Measurements from ENCODE around the gene EIPR1. TPM values are rescaled to one million over a fixed set of nuclear protein-coding genes. Genes with fewer than 3 reads are reported as not detected.

Gene EIPR1
- total RNA-seq, 1 experiment from 2014 or later: 22.8 TPM

GRCh38 chr2:3293221-3293620, 84.4 kb downstream of the EIPR1 start (continued):
- no peak for TF ChIP-seq ZBTB21 (CRISPR knock-in tag; IDR thresholded peaks at IDR 0.05; ENCODE audit: borderline replicate concordance)
- no peak for TF ChIP-seq JUN (CRISPR knock-in tag; IDR thresholded peaks at IDR 0.05)
- no peak for TF ChIP-seq CREM (CRISPR knock-in tag; IDR thresholded peaks at IDR 0.05)
- no peak for TF ChIP-seq HMGA2 (CRISPR knock-in tag; IDR thresholded peaks at IDR 0.05)

- H3K27ac Mint-ChIP-seq: no peak overlapping the region; the same call in 1 of the 2 replicates
- H3K4me3 Mint-ChIP-seq: no peak overlapping the region
Measured at GRCh38 chr2:3292416-3292815, 85.2 kb downstream of the EIPR1 start.

More at GRCh38 chr2:3292416-3292815, 85.2 kb downstream of the EIPR1 start:
- POLR2A ChIA-PET: no interaction called here
- Mint-ChIP-seq H3K4me1 (peaks cover 12% of the 10 kb centered on the region), H3K36me3 (peaks cover 1% of the 10 kb centered on the region; the same call in 1 of the 2 replicates), H3K9me3 (peaks cover 4% of the 10 kb centered on the region), H3K27me3 (ENCODE audit: low read depth) (no peaks in the 10 kb centered on the region)
- no peak for TF ChIP-seq RORB (CRISPR knock-in tag; IDR thresholded peaks at IDR 0.05)
- no peak for TF ChIP-seq MXD4 (CRISPR knock-in tag; IDR thresholded peaks at IDR 0.05; ENCODE audit: borderline replicate concordance)
- no peak for TF ChIP-seq ZSCAN18 (CRISPR knock-in tag; IDR thresholded peaks at IDR 0.05)
- no peak for TF ChIP-seq ARID4B (CRISPR knock-in tag; IDR thresholded peaks at IDR 0.05; ENCODE audit: borderline replicate concordance)
- no peak for TF ChIP-seq CREM (CRISPR knock-in tag; IDR thresholded peaks at IDR 0.05)
- TF ChIP-seq ZNF532 (CRISPR knock-in tag; IDR thresholded peaks at IDR 0.05; ENCODE audit: borderline replicate concordance): no peak
- no peak for TF ChIP-seq NFATC4 (CRISPR knock-in tag; IDR thresholded peaks at IDR 0.05)
- TF ChIP-seq FOXJ3 (CRISPR knock-in tag; IDR thresholded peaks at IDR 0.05; ENCODE audit: borderline replicate concordance): no peak
- TF ChIP-seq EMX1 (CRISPR knock-in tag; IDR thresholded peaks at IDR 0.05): no peak
- TF ChIP-seq JUN (CRISPR knock-in tag; IDR thresholded peaks at IDR 0.05): no peak
- DNase-seq (ENCODE audit: low spot score) (no peak), ATAC-seq (no peak)
- CTCF ChIA-PET: no interaction called here
